A204.1 (cell line): ENCODE results near the gene CFAP46.
"Not testable (repeated sequence)": the region's sequence is repeated elsewhere in the genome, so short reads cannot be mapped to it uniquely, and the experiment has no call there.

Source experiments
- FAIRE-seq: peaks from 2 replicates; lab custom pipeline; 2012; peaks lifted over from hg19 to GRCh38; lab: Jason Lieb, UNC

Gene CFAP46

GRCh38 chr10:132962623-132963429 is 20.5 kb upstream of the CFAP46 start:
- no peak for FAIRE-seq

DNA sequence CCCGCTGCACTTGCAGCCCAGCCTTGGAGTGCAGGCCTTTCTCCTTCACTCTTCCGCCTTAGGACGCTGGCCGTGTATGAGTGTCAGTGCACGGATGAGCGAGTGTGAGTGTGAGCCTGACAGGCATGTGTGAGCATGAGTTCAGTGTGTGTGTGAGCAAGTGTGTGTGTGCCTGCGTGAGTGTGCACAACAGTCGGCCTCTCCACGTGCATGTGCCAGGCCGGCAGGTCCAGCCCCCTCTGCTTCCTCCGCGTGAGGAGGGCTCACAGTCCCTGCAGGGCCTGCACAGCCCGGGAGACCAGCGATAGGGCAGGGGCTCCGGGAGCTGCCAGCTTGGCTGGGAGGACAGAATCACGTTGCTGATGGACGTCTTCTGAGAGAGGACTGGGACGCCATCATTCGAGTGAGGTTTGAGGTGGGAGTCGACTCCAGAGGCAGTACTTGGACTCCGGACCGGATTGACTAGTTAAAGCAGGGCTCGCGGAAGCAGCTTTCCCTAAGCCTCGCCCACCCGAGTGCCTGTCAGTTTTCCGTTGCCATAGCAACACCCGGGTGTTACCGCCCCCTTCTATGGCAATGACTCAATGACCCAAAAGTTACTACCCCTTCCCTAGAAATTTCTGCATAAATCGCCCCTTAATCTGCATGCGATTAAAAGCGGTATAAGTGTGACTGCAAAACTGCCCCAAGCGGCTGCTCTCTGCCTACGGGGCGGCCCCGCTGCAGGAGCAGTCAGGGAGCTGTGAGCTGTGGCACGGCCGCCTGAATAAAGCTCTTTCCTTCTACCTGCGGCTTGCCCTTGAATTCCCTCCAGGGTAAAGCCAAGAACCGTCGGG is 19.6 kb upstream of the CFAP46 start:
- no peak for FAIRE-seq

DNA sequence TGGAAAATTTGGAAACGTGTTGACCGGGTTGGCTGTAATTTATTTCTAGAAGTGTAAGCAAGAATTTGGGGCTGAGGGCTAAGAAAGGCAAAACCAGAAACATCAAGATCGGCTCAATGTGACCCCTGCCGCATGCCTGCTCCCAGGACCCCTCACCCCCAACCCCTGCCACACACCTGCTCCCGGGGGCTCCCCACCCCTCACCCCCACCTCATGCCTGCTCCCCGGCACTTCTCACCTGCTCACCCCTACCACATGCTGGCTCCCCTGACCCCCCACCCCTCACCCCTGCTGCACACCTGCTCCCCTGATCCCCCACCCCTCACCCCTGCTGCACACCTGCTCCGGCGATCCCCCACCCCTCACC is 19.0 kb upstream of the CFAP46 start:
- no peak for FAIRE-seq

GRCh38 chr10:132960631-132961419 is 18.5 kb upstream of the CFAP46 start:
- no peak for FAIRE-seq

DNA sequence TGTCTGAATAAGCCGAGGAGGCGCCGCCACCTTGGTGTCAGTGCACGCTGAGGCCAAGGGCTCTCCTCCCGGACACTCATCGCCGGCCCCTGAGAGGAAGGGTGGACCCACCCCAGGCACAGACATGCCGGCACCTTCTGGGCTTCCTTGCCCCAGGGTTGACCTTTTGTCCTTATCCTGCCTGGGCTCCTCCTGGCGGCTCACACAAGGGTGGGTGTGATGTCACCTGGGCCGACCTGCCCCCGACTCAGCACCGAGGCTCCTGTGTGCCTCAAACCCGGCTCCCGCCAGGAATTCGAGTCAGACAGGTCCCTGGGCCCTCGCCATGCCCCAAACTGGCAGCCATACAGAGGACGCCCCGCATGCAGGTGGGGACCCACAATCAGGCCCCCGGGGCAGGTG is 17.7 kb upstream of the CFAP46 start:
- no peak for FAIRE-seq

GRCh38 chr10:132959559-132959961 is 17.2 kb upstream of the CFAP46 start:
- FAIRE-seq, result no peak

DNA sequence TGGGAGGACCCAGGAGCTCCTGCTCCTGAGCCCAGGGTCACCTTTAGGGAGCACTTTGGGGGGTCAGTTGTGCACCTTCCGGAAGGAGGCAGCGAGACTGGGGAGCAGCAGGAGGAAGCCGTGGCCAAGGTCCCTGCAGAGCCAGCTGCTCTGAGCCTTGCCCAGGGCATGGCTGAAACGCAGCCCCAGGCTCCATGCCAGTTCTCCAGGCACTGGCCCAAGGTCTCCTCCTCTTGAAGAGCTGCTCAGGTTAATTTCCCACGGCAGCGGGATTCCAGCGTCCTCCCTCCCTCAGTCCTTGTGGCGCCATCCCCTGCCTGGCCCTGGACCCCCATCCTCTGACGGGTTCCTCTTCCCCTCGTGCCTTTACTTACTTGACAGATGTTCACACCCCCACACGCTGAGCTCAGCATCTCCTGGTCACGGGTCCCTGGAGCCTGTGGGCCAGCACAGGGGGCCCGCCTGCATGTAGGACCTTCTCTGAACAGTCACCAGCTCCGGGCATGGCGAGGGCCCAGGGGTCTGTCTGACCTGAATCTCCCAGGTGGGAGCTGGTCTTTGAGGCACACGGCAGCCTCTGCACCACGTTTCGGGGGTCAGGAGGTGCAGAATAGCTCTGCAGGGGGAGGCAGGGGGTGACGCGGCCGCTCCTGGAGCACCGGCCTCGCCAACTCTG is 16.7 kb upstream of the CFAP46 start:
- FAIRE-seq, result no peak

GRCh38 chr10:132957981-132958882 is 15.9 kb upstream of the CFAP46 start:
- no peak for FAIRE-seq

DNA sequence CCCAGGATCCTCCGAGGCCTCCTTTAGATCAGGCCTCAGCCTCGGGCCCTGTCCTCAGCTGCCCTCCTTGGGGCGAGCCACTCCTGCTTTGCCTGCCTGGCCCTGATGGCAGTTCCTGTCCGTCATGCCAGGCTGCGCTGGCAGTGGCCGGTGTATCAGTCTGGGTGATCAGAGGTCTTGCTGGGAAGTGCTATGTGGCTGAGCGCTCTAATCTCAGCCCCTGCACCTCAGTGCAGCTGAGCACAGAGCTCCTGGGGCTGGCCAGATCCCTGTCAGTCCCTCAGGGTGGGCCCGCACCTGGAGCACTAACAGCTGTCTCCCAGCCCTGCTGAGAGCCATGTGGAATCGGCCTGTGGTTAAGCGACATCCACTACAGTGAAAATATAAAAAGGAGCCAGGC is 14.8 kb upstream of the CFAP46 start:
- FAIRE-seq, result no peak

GRCh38 chr10:132956259-132956658 is 13.9 kb upstream of the CFAP46 start:
- FAIRE-seq, result not testable (repeated sequence)

- no peak for FAIRE-seq
Observed at GRCh38 chr10:132955479-132955878, 13.1 kb upstream of the CFAP46 start.

GRCh38 chr10:132953428-132953827 is 11.1 kb upstream of the CFAP46 start:
- no peak for FAIRE-seq

- FAIRE-seq, result no peak
Observed at GRCh38 chr10:132951926-132952325, 9.6 kb upstream of the CFAP46 start.

GRCh38 chr10:132948351-132948750 is 6.0 kb upstream of the CFAP46 start:
- no peak for FAIRE-seq

- no peak for FAIRE-seq
Observed at GRCh38 chr10:132947843-132948242, 5.5 kb upstream of the CFAP46 start.

GRCh38 chr10:132946806-132947546 is 4.6 kb upstream of the CFAP46 start:
- FAIRE-seq, result no peak

GRCh38 chr10:132946311-132946710 is 3.9 kb upstream of the CFAP46 start:
- FAIRE-seq, result no peak

- FAIRE-seq, result no peak
Observed at GRCh38 chr10:132945894-132946255, 3.5 kb upstream of the CFAP46 start.

DNA sequence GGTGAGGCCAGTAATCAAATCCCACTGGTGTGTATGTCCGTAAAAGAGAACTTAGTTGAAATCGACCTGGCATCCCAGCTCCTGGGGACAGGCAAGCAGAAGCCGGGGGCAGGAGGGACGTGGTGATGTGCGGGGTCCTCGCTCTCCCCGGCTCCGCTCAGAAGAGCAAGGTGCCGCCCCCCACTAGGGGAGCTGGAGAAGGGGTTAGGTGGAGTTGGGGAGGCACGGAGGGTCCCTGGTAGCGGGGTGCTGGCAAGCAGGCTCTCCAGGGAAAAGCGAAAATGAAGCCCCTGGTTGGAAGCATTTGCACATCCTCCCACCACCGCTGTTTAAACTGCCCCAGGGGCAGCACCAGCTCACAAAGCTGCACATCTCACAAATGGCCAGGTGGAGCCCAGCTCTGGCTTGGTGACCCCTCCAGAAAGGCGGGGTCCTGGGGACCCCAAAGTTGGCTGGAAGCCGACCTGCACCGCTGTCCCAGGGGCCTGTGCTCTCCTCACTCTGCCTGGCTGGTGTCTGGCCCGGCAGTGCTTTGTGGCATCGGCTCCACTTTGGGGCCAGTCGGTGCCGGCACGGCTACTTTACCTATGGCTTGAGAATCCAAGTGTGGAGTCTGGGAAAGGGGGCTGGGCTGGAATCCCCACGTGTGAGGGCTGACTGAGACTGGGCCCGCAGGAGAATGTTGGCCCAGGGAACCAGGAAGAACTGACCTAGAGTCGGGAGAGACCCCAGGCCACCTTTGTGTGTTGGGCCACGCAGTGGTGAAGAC is 2.9 kb upstream of the CFAP46 start:
- no peak for FAIRE-seq

- FAIRE-seq, result no peak
Observed at GRCh38 chr10:132944510-132944909, 2.1 kb upstream of the CFAP46 start.
